K562 (cell line): Measurements from ENCODE around the gene PRCC. TPM values are rescaled to one million over a fixed set of nuclear protein-coding genes. Genes with fewer than 3 reads are reported as not detected.
A peak's percentile ranks its signal among the peaks of the same experiment; 100 is the strongest.

ENCODE experiments used
- ARID2 ChIP-seq: fragments of 450-650 bp; IDR thresholded peaks from 2 replicates; pipeline ENCODE4 v1.6.1; 2017; ENCODE audit warnings: antibody characterized with exemption, mild to moderate bottlenecking
- ARID3B ChIP-seq: fragments of 250-450 bp; sonication (Bioruptor Pico); IDR thresholded peaks from 2 replicates; pipeline ENCODE4 v1.4.0; 2020; ENCODE audit warnings: borderline replicate concordance
- CCNT2 ChIP-seq: IDR thresholded peaks from 2 replicates; pipeline ENCODE4 v1.6.1; 2011; ENCODE audit warnings: borderline replicate concordance, low read depth, mild to moderate bottlenecking, moderate library complexity, mixed read lengths, low read length; ENCODE audit not compliant: insufficient read length; ENCODE audit errors: extremely low read depth
- CHD2 ChIP-seq: IDR thresholded peaks from 2 replicates; pipeline ENCODE4 v1.6.1; 2011; ENCODE audit warnings: low read depth, low read length
- CTBP1 ChIP-seq: fragments of 450-650 bp; IDR thresholded peaks from 2 replicates; pipeline ENCODE4 v1.6.1; 2016; ENCODE audit warnings: borderline replicate concordance
- ELK3 ChIP-seq: fragments of 450-650 bp; formaldehyde crosslinking; IDR thresholded peaks from 2 replicates; pipeline ENCODE4 v1.4.0; 2020; ENCODE audit warnings: mild to moderate bottlenecking
- FOXK1 ChIP-seq: sonication (generic); formaldehyde crosslinking; IDR thresholded peaks from 2 replicates; pipeline ENCODE4 v1.8.0; 2022; ENCODE audit warnings: missing genetic modification reagents, mild to moderate bottlenecking, borderline replicate concordance
- GTF2F1 ChIP-seq: IDR thresholded peaks from 2 replicates; pipeline ENCODE4 v1.6.1; 2011; ENCODE audit warnings: low read depth, low read length, improper control_type of control experiment
- KDM1A ChIP-seq, 2 experiments: fragments of 450-650 bp; IDR thresholded peaks; 2 replicates each; pipeline ENCODE4 v1.6.1; 2016; ENCODE audit warnings: mild to moderate bottlenecking in 2 of 2
- KLF13 ChIP-seq: fragments of 450-650 bp; IDR thresholded peaks from 2 replicates; pipeline ENCODE4 v1.6.1; 2016; ENCODE audit warnings: missing genetic modification characterization, low read depth, mild to moderate bottlenecking, missing compliant biosample characterization, moderate library complexity, borderline replicate concordance
- NFYB ChIP-seq: IDR thresholded peaks from 2 replicates; pipeline ENCODE4 v1.6.1; 2011; ENCODE audit warnings: mild to moderate bottlenecking, moderate library complexity; ENCODE audit not compliant: insufficient read length; ENCODE audit errors: extremely low read depth
- PHF20 ChIP-seq: fragments of 450-650 bp; IDR thresholded peaks from 2 replicates; pipeline ENCODE4 v1.6.1; 2018; ENCODE audit not compliant: partially characterized antibody
- PPARD ChIP-seq: fragments of 250-450 bp; sonication (Bioruptor Pico); IDR thresholded peaks from 2 replicates; pipeline ENCODE4 v1.8.0; 2022; ENCODE audit warnings: inconsistent platforms, mild to moderate bottlenecking, moderate library complexity
- PURB ChIP-seq: sonication (generic); formaldehyde crosslinking; IDR thresholded peaks from 2 replicates; pipeline ENCODE4 v1.9.0; 2021; ENCODE audit warnings: low read depth, mild to moderate bottlenecking, missing genetic modification reagents
- SAP30 ChIP-seq: fragments of 200-600 bp; sonication (generic); IDR thresholded peaks from 2 replicates; pipeline ENCODE4 v1.6.1; 2012; ENCODE audit warnings: borderline replicate concordance, low read depth, mild to moderate bottlenecking, moderate library complexity, low read length, control low read depth, inconsistent platforms; ENCODE audit not compliant: insufficient read depth, poor library complexity, severe bottlenecking
- SMARCB1 ChIP-seq: IDR thresholded peaks from 2 replicates; pipeline ENCODE4 v1.6.1; 2011; ENCODE audit warnings: improper control_type of control experiment, low read depth; ENCODE audit not compliant: insufficient read length
- TCF3 ChIP-seq: sonication (generic); formaldehyde crosslinking; IDR thresholded peaks from 2 replicates; pipeline ENCODE4 v1.4.0; 2020; ENCODE audit warnings: mild to moderate bottlenecking, missing genetic modification reagents
- ZKSCAN3 ChIP-seq: fragments of 250-450 bp; sonication (Bioruptor Pico); IDR thresholded peaks from 2 replicates; pipeline ENCODE4 v1.4.0; 2020
- ZNF217 ChIP-seq: sonication (generic); formaldehyde crosslinking; IDR thresholded peaks from 2 replicates; pipeline ENCODE4 v1.8.0; 2022; ENCODE audit warnings: mild to moderate bottlenecking, missing genetic modification reagents
- ZNF740 ChIP-seq, 3 experiments: fragments of 200-800 bp in 1 of 3; sonication (Bioruptor generic) in 1 of 3; sonication (generic) in 1 of 3; formaldehyde crosslinking in 1 of 3; IDR thresholded peaks; 2 replicates each; pipeline versions ENCODE4 v1.6.1 to v1.8.0; 2016 to 2022; ENCODE audit warnings: mild to moderate bottlenecking in 2 of 3, missing compliant biosample characterization in 2 of 3, missing genetic modification characterization in 2 of 3, missing genetic modification reagents in 1 of 3
- polyA plus RNA-seq, 8 experiments: library from polyadenylated mRNA; depleted of rRNA in 4 of 8; stranded (reverse) in 5 of 8; unstranded in 3 of 8; fragments of >200 nt; fragmentation: Nextera tagmentation in 2 of 8; fragmentation: Illumina TruSeq in 1 of 8; extraction: Ambion mirVana in 2 of 8; extraction: Trizol in 1 of 8; gene quantifications; 2 replicates each; pipeline versions ENCODE4 v1.2.1 to v1.2.3, GENCODE V29; 2011 to 2014; ENCODE audit warnings: inconsistent platforms in 1 of 8, missing spikeins in 1 of 8
- total RNA-seq, 7 experiments: library from RNA; depleted of rRNA in 6 of 7; stranded (reverse); fragments of >200 nt in 6 of 7; fragmentation: Illumina TruSeq in 2 of 7; extraction: Trizol in 2 of 7; gene quantifications; 2 replicates each; pipeline versions ENCODE4 v1.2.1 to v1.2.3, GENCODE V29; 2011 to 2021; ENCODE audit warnings: low replicate concordance in 1 of 7
- TF ChIP-seq, protein P1 (sequence below): fragments of 250-450 bp; sonication (Bioruptor Pico); IDR thresholded peaks from 2 replicates; pipeline ENCODE4 v1.4.0; 2020; ENCODE audit warnings: mild to moderate bottlenecking, moderate library complexity

PRCC gene
- total and polyA plus RNA-seq, 9 of the 15 experiments (the other 6 are each of a cell fraction or from before 2014, with no cell fraction given), result 23.9 to 201 (median 41.1) TPM

GRCh38 chr1:156751757-156752481 is 15.4 kb upstream of the PRCC start (continued):
- peak; percentile 48 for TF ChIP-seq SAP30
- TF ChIP-seq NFYB, result no peak
- no peak for TF ChIP-seq KDM1A (IDR thresholded peaks at IDR 0.05)
- peak; percentile 91 for TF ChIP-seq CTBP1
- peak; percentile 88 for TF ChIP-seq CCNT2
- no peak for TF ChIP-seq ZNF217 (CRISPR knock-in tag)
- no peak for TF ChIP-seq GTF2F1
- TF ChIP-seq, protein P1, sequence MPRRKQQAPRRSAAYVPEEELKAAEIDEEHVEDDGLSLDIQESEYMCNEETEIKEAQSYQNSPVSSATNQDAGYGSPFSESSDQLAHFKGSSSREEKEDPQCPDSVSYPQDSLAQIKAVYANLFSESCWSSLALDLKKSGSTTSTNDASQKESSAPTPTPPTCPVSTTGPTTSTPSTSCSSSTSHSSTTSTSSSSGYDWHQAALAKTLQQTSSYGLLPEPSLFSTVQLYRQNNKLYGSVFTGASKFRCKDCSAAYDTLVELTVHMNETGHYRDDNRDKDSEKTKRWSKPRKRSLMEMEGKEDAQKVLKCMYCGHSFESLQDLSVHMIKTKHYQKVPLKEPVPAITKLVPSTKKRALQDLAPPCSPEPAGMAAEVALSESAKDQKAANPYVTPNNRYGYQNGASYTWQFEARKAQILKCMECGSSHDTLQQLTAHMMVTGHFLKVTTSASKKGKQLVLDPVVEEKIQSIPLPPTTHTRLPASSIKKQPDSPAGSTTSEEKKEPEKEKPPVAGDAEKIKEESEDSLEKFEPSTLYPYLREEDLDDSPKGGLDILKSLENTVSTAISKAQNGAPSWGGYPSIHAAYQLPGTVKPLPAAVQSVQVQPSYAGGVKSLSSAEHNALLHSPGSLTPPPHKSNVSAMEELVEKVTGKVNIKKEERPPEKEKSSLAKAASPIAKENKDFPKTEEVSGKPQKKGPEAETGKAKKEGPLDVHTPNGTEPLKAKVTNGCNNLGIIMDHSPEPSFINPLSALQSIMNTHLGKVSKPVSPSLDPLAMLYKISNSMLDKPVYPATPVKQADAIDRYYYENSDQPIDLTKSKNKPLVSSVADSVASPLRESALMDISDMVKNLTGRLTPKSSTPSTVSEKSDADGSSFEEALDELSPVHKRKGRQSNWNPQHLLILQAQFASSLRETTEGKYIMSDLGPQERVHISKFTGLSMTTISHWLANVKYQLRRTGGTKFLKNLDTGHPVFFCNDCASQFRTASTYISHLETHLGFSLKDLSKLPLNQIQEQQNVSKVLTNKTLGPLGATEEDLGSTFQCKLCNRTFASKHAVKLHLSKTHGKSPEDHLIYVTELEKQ (CRISPR knock-in tag), result no peak
- TF ChIP-seq ZKSCAN3 (CRISPR knock-in tag), result no peak
- no peak for TF ChIP-seq KLF13 (tag)
- peak; percentile 53 for TF ChIP-seq CHD2
- no peak for TF ChIP-seq SMARCB1
- TF ChIP-seq PURB (CRISPR knock-in tag), result no peak
- no peak for TF ChIP-seq TCF3 (CRISPR knock-in tag)
- TF ChIP-seq ARID3B (CRISPR knock-in tag), result no peak
- TF ChIP-seq ZNF740 (CRISPR knock-in tag; IDR thresholded peaks at IDR 0.05), result no peak
- TF ChIP-seq ZNF740 (tag; IDR thresholded peaks at IDR 0.05), result peak in 1 of 2 experiments; percentile 55; a peak in 1 of 4 replicates
- no peak for TF ChIP-seq ARID2
- no peak for TF ChIP-seq PPARD (CRISPR knock-in tag)
- no peak for TF ChIP-seq FOXK1 (CRISPR knock-in tag)
- no peak for TF ChIP-seq ELK3 (CRISPR knock-in tag)
- no peak for TF ChIP-seq PHF20
